GM10266 (cell line): ENCODE data around the gene NEK1.

Experiments
- DNase-seq: peaks from one replicate; pipeline ENCODE4 v3.0.0; 2012; ENCODE audit errors: extremely low spot score
- CTCF ChIP-seq: IDR thresholded peaks from 2 replicates; pipeline ENCODE4 v1.5.1; 2012; ENCODE audit warnings: mild to moderate bottlenecking, low read depth; ENCODE audit not compliant: control insufficient read depth, insufficient read depth; ENCODE audit errors: missing control alignments

The NEK1 gene

GRCh38 chr4:169398316-169398715 is 214.1 kb downstream of the NEK1 start:
- DNase-seq, result no peak
- no peak for TF ChIP-seq CTCF

DNA sequence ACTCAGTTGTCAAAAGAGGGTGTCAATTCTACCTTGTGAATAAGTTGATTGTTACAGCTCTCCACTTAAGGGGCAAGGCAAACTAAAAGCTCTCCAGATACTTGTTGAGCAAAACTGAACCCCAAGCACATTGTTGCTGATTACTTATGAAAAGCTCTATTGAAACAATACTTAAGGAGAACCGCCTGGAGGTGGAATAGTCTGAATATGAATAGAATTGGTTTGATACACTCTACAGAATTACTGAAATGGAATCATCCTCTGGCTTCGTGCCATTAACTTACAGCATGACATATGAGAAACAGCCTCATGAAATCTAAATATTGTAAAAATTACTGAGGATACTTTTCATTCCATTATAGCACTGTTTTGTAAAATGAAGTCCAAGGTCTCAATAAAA is 214.6 kb downstream of the NEK1 start:
- no peak for TF ChIP-seq CTCF
- no peak for DNase-seq

DNA sequence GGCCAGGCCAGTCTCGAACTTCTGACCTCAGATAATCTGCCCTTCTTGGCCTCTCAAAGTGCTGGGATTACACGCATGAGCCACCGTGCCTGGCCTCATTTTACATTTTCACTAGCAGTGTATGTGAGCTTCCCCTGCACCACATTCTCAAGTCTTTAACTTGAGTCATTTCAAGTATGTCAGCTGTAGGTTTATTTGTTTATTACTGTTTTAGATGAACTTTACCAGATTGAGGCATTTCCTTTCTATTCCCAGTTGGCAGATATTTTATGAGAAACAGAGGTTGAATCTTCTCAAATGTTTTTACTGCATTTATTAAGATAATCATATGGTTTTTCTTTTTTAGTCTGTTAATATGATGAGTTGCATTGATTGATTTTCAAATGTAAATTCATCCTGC is 227.0 kb downstream of the NEK1 start:
- no peak for DNase-seq
- no peak for TF ChIP-seq CTCF

DNA sequence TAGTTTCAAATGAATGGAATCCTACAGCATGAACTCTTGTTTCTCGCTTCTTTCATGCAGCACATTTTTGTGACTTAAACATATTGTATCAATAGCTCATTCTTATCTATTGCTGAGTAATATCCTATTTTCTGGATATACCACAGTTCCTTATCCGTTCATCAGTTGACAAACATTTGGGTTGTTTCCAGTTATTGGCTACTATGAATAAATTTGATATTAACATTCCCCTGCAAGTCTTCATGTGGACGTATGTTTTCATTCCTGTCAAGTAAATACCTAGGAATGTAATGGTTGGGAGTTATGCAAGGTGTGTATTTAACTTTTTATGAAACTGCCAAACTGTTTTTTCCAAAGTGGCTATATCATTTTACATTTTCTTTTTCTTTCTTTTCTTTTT is 227.6 kb downstream of the NEK1 start:
- TF ChIP-seq CTCF, result no peak
- DNase-seq, result no peak

- no peak for TF ChIP-seq CTCF
- no peak for DNase-seq
These were observed 228.7 kb downstream of the NEK1 start for GRCh38 chr4:169383724-169384123.

DNA sequence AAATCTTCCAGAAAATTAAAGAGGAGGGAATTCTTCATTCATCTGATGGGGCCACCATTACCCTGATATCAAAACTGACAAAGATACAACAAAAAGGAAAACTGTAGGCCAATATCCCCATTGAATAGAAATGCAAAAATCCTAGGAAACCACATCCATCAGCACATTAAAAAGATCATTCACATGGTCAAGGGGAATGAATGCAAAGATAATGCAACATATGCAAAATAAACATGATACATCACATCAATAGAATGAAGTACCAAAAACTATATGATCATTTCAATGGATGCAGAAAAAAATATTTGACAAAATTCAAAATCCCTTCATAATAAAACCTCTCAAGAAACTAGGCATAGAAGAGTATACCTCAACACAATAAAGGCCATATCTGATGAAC is 232.7 kb downstream of the NEK1 start:
- no peak for DNase-seq
- TF ChIP-seq CTCF, result no peak

- TF ChIP-seq CTCF, result no peak
- DNase-seq, result no peak
These were observed 235.0 kb downstream of the NEK1 start for GRCh38 chr4:169377367-169377766.
